ENCODE data around the gene MRPL22.

The MRPL22 gene

GRCh38 chr5:154937718-154938466 lies 3.0 kb upstream of the MRPL22 start, which contains the start of gene GEMIN5 (continued):
- TF ChIP-seq AEBP2 (tag by site-specific recombination; IDR thresholded peaks at IDR 0.05; ENCODE audit: borderline replicate concordance) (no peak), ZBTB6 (tag by site-specific recombination; IDR thresholded peaks at IDR 0.05) (no peak), FEZF1 (tag by site-specific recombination; IDR thresholded peaks at IDR 0.05) (no peak), KLF8 (tag by site-specific recombination; IDR thresholded peaks at IDR 0.05) (peak; percentile 88), KLF10 (tag by site-specific recombination; IDR thresholded peaks at IDR 0.05) (peak; percentile 56; the same call in 1 of the 2 replicates), GFI1B (tag by site-specific recombination; IDR thresholded peaks at IDR 0.05) (no peak), ZNF391 (tag by site-specific recombination; IDR thresholded peaks at IDR 0.05; ENCODE audit: borderline replicate concordance, low read depth) (peak; percentile 47; the same call in 1 of the 2 replicates), ZNF155 (tag by site-specific recombination; IDR thresholded peaks at IDR 0.05) (no peak), YY1 (tag by site-specific recombination; IDR thresholded peaks at IDR 0.05) (0 out of 2 replicates have a peak, but pooled peaks have one; percentile 63), ZNF280C (tag by site-specific recombination; IDR thresholded peaks at IDR 0.05) (no peak), IKZF3 (tag by site-specific recombination; IDR thresholded peaks at IDR 0.05) (peak; percentile 71; the same call in 1 of the 2 replicates), ZNF660 (tag by site-specific recombination; IDR thresholded peaks at IDR 0.05) (0 out of 2 replicates have a peak, but pooled peaks have one; percentile 38), ZNF596 (tag by site-specific recombination; IDR thresholded peaks at IDR 0.05) (no peak), ZNF843 (tag by site-specific recombination; IDR thresholded peaks at IDR 0.05) (peak; percentile 39; the same call in 1 of the 2 replicates), ZNF777 (tag by site-specific recombination; IDR thresholded peaks at IDR 0.05; ENCODE audit: borderline replicate concordance) (0 out of 2 replicates have a peak, but pooled peaks have one; percentile 45)
- TF ChIP-seq, protein P1, sequence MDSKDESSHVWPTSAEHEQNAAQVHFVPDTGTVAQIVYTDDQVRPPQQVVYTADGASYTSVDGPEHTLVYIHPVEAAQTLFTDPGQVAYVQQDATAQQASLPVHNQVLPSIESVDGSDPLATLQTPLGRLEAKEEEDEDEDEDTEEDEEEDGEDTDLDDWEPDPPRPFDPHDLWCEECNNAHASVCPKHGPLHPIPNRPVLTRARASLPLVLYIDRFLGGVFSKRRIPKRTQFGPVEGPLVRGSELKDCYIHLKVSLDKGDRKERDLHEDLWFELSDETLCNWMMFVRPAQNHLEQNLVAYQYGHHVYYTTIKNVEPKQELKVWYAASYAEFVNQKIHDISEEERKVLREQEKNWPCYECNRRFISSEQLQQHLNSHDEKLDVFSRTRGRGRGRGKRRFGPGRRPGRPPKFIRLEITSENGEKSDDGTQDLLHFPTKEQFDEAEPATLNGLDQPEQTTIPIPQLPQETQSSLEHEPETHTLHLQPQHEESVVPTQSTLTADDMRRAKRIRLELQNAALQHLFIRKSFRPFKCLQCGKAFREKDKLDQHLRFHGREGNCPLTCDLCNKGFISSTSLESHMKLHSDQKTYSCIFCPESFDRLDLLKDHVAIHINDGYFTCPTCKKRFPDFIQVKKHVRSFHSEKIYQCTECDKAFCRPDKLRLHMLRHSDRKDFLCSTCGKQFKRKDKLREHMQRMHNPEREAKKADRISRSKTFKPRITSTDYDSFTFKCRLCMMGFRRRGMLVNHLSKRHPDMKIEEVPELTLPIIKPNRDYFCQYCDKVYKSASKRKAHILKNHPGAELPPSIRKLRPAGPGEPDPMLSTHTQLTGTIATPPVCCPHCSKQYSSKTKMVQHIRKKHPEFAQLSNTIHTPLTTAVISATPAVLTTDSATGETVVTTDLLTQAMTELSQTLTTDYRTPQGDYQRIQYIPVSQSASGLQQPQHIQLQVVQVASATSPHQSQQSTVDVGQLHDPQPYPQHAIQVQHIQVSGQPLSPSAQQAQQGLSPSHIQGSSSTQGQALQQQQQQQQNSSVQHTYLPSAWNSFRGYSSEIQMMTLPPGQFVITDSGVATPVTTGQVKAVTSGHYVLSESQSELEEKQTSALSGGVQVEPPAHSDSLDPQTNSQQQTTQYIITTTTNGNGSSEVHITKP (tag by site-specific recombination; IDR thresholded peaks at IDR 0.05), result peak; percentile 60
- TF ChIP-seq, protein P2, sequence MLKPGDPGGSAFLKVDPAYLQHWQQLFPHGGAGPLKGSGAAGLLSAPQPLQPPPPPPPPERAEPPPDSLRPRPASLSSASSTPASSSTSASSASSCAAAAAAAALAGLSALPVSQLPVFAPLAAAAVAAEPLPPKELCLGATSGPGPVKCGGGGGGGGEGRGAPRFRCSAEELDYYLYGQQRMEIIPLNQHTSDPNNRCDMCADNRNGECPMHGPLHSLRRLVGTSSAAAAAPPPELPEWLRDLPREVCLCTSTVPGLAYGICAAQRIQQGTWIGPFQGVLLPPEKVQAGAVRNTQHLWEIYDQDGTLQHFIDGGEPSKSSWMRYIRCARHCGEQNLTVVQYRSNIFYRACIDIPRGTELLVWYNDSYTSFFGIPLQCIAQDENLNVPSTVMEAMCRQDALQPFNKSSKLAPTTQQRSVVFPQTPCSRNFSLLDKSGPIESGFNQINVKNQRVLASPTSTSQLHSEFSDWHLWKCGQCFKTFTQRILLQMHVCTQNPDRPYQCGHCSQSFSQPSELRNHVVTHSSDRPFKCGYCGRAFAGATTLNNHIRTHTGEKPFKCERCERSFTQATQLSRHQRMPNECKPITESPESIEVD (tag by site-specific recombination; IDR thresholded peaks at IDR 0.05), result no peak
- TF ChIP-seq, protein P3, sequence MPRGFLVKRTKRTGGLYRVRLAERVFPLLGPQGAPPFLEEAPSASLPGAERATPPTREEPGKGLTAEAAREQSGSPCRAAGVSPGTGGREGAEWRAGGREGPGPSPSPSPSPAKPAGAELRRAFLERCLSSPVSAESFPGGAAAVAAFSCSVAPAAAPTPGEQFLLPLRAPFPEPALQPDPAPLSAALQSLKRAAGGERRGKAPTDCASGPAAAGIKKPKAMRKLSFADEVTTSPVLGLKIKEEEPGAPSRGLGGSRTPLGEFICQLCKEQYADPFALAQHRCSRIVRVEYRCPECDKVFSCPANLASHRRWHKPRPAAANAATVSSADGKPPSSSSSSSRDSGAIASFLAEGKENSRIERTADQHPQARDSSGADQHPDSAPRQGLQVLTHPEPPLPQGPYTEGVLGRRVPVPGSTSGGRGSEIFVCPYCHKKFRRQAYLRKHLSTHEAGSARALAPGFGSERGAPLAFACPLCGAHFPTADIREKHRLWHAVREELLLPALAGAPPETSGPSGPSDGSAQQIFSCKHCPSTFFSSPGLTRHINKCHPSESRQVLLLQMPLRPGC (tag by site-specific recombination; IDR thresholded peaks at IDR 0.05), result peak; percentile 75; the same call in 1 of the 2 replicates
- TF ChIP-seq, protein P4, sequence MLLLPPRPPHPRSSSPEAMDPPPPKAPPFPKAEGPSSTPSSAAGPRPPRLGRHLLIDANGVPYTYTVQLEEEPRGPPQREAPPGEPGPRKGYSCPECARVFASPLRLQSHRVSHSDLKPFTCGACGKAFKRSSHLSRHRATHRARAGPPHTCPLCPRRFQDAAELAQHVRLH (tag by site-specific recombination; IDR thresholded peaks at IDR 0.05), result peak; percentile 93
- TF ChIP-seq, protein P5, sequence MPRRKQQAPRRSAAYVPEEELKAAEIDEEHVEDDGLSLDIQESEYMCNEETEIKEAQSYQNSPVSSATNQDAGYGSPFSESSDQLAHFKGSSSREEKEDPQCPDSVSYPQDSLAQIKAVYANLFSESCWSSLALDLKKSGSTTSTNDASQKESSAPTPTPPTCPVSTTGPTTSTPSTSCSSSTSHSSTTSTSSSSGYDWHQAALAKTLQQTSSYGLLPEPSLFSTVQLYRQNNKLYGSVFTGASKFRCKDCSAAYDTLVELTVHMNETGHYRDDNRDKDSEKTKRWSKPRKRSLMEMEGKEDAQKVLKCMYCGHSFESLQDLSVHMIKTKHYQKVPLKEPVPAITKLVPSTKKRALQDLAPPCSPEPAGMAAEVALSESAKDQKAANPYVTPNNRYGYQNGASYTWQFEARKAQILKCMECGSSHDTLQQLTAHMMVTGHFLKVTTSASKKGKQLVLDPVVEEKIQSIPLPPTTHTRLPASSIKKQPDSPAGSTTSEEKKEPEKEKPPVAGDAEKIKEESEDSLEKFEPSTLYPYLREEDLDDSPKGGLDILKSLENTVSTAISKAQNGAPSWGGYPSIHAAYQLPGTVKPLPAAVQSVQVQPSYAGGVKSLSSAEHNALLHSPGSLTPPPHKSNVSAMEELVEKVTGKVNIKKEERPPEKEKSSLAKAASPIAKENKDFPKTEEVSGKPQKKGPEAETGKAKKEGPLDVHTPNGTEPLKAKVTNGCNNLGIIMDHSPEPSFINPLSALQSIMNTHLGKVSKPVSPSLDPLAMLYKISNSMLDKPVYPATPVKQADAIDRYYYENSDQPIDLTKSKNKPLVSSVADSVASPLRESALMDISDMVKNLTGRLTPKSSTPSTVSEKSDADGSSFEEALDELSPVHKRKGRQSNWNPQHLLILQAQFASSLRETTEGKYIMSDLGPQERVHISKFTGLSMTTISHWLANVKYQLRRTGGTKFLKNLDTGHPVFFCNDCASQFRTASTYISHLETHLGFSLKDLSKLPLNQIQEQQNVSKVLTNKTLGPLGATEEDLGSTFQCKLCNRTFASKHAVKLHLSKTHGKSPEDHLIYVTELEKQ (tag by site-specific recombination; IDR thresholded peaks at IDR 0.05; ENCODE audit: borderline replicate concordance), result no peak

Measured in HEK293 (cell line).